B cell (primary cell): ENCODE measurements around the gene DNAJB1. TPM values are rescaled to one million over a fixed set of nuclear protein-coding genes. Genes with fewer than 3 reads are reported as not detected.

Source experiments
- ATAC-seq: fragments of 200-7000 bp; cut with Tn5 transposase; one replicate; pipeline ENCODE4 v1.10.0; 2021; ENCODE audit warnings: low read depth, mild to moderate bottlenecking, moderate number of reproducible peaks, moderate library complexity
- CTCF ChIA-PET: fragments of 350-600 bp; sonication (Branson Sonifier 250); formaldehyde crosslinking; loops from one replicate; lab custom pipeline; 2021; ENCODE audit warnings: antibody characterized with exemption, inconsistent platforms; lab: Charles Lee
- POLR2A ChIA-PET: fragments of 350-600 bp; sonication (Branson Sonifier 250); formaldehyde crosslinking; loops from one replicate; lab custom pipeline; 2021; ENCODE audit warnings: antibody characterized with exemption; lab: Charles Lee
- DNase-seq: peaks from one replicate; pipeline ENCODE4 v3.0.0; 2013
- H2AFZ ChIP-seq: 2 replicates; pipeline ENCODE4 v1.6.1; 2012; ENCODE audit warnings: mild to moderate bottlenecking, low read depth, low read length; ENCODE audit not compliant: insufficient read depth, poor library complexity, severe bottlenecking
- H3K27ac ChIP-seq, 2 donors: 1 replicate in 1 of 2; 2 replicates in 1 of 2; pipeline ENCODE4 v1.5.1; 2012 to 2013; ENCODE audit warnings: low read length in 2 of 2, mild to moderate bottlenecking in 2 of 2, moderate library complexity in 1 of 2
- H3K27me3 ChIP-seq, 4 experiments: fragments of 200-600 bp in 1 of 4; sonication (generic) in 1 of 4; replicated peaks in 1 of 4; 1 replicate in 2 of 4; 2 replicates in 2 of 4; pipeline versions ENCODE4 v1.6.1 to v1.7.0; 2013 to 2016; ENCODE audit warnings: low read length in 3 of 4, mild to moderate bottlenecking in 2 of 4, mixed read lengths in 1 of 4, moderate library complexity in 1 of 4; ENCODE audit not compliant: insufficient read depth in 4 of 4, control insufficient read depth in 3 of 4; ENCODE audit errors: control extremely low read depth in 1 of 4
- H3K36me3 ChIP-seq, 2 experiments: replicated peaks in 1 of 2; 1 replicate in 1 of 2; 2 replicates in 1 of 2; pipeline versions ENCODE4 v1.6.1 to v1.7.1; 2013; ENCODE audit warnings: low read length in 1 of 2; ENCODE audit not compliant: insufficient read depth in 2 of 2, control insufficient read depth in 1 of 2; ENCODE audit errors: control extremely low read depth in 1 of 2, extremely low read depth in 1 of 2
- H3K4me1 ChIP-seq, 2 donors: fragments of 200-600 bp in 1 of 2; sonication (generic) in 1 of 2; 1 replicate in 1 of 2; 2 replicates in 1 of 2; pipeline versions ENCODE4 v1.5.1 to v1.6.1; 2013 to 2017; ENCODE audit warnings: low read length in 2 of 2; ENCODE audit not compliant: control insufficient read depth in 2 of 2, insufficient read depth in 2 of 2
- H3K4me2 ChIP-seq: replicated peaks from 2 replicates; pipeline ENCODE3; 2012; ENCODE audit warnings: mild to moderate bottlenecking, low read depth, low read length; ENCODE audit not compliant: poor library complexity, severe bottlenecking
- H3K4me3 ChIP-seq, 5 experiments: fragments of 200-600 bp in 1 of 5; sonication (generic) in 1 of 5; 1 replicate in 3 of 5; 2 replicates in 2 of 5; pipeline versions ENCODE4 v1.5.1 to v1.7.0; 2011 to 2016; ENCODE audit warnings: low read length in 4 of 5, mild to moderate bottlenecking in 4 of 5, low read depth in 2 of 5, control low read depth in 1 of 5, moderate library complexity in 1 of 5; ENCODE audit not compliant: insufficient read depth in 1 of 5; ENCODE audit errors: control extremely low read depth in 1 of 5, extremely low read depth in 1 of 5
- H3K79me2 ChIP-seq: fragments of 200-600 bp; sonication (generic); one replicate; pipeline ENCODE4 v1.6.0; 2016; ENCODE audit warnings: low read length; ENCODE audit not compliant: control insufficient read depth, insufficient read depth
- H3K9ac ChIP-seq: fragments of 200-600 bp; sonication (generic); 2 replicates; pipeline ENCODE4 v1.6.1; 2017; ENCODE audit warnings: mild to moderate bottlenecking, low read length, moderate library complexity
- H3K9me3 ChIP-seq, 3 donors: one replicate each; pipeline versions ENCODE4 v1.6.1 to v1.7.1; 2013; ENCODE audit warnings: low read length in 2 of 3; ENCODE audit not compliant: control insufficient read depth in 2 of 3, insufficient read depth in 1 of 3; ENCODE audit errors: control extremely low read depth in 1 of 3
- H4K20me1 ChIP-seq: 2 replicates; pipeline ENCODE4 v1.6.0; 2012; ENCODE audit warnings: mild to moderate bottlenecking, low read length; ENCODE audit not compliant: insufficient read depth, control insufficient read depth, poor library complexity, severe bottlenecking
- H3K27ac Mint-ChIP-seq: one replicate; pipeline ENCODE4 v1.8.0; 2021; ENCODE audit warnings: mixed read lengths
- H3K27me3 Mint-ChIP-seq: one replicate; pipeline ENCODE4 v1.8.0; 2021; ENCODE audit warnings: mixed read lengths
- H3K4me1 Mint-ChIP-seq: one replicate; pipeline ENCODE4 v1.8.0; 2021; ENCODE audit warnings: mixed read lengths
- H3K4me3 Mint-ChIP-seq: one replicate; pipeline ENCODE4 v1.8.0; 2021; ENCODE audit warnings: mixed read lengths
- H3K9me3 Mint-ChIP-seq: one replicate; pipeline ENCODE4 v1.8.0; 2022; ENCODE audit warnings: mixed read lengths; ENCODE audit not compliant: insufficient read depth
- EZH2 ChIP-seq: IDR thresholded peaks from 2 replicates; pipeline ENCODE4 v1.6.1; 2012; ENCODE audit warnings: borderline replicate concordance, low read depth, mild to moderate bottlenecking, moderate library complexity, low read length; ENCODE audit not compliant: insufficient read depth, poor library complexity, severe bottlenecking
- WGBS: methylation state at CpG from one replicate; pipeline ENCODE4 v1.1.5; 2013; ENCODE audit warnings: missing lambda C conversion rate; ENCODE audit not compliant: insufficient coverage; 5-methylcytosine and 5-hydroxymethylcytosine counted together
- intact Hi-C: fragments of 100-400 bp; cut with micrococcal nuclease; formaldehyde crosslinking; loops from one replicate; pipeline ENCODE4 v1.10.0; 2022
- polyA plus RNA-seq: library from polyadenylated mRNA; depleted of rRNA; stranded (reverse); fragments of >200 nt; gene quantifications from 2 replicates; pipeline ENCODE4 v1.2.3, GENCODE V29; 2012
- total RNA-seq, 2 donors: library from RNA; stranded (reverse); fragments of 120-200 nt in 1 of 2; gene quantifications; 1 replicate in 1 of 2; 2 replicates in 1 of 2; pipeline versions ENCODE4 v1.2.3 to v1.2.4, GENCODE V29; 2013 to 2022
- TF ChIP-seq, protein P1 (sequence below): fragments of 200-600 bp; IDR thresholded peaks from one replicate; pipeline ENCODE4 v1.8.0; 2022; ENCODE audit warnings: antibody characterized with exemption, mild to moderate bottlenecking

The DNAJB1 gene
- total and polyA plus RNA-seq, 2 donors (not counting 1 experiment from before 2014, with no cell fraction given) = 72.8 to 194 TPM

DNA sequence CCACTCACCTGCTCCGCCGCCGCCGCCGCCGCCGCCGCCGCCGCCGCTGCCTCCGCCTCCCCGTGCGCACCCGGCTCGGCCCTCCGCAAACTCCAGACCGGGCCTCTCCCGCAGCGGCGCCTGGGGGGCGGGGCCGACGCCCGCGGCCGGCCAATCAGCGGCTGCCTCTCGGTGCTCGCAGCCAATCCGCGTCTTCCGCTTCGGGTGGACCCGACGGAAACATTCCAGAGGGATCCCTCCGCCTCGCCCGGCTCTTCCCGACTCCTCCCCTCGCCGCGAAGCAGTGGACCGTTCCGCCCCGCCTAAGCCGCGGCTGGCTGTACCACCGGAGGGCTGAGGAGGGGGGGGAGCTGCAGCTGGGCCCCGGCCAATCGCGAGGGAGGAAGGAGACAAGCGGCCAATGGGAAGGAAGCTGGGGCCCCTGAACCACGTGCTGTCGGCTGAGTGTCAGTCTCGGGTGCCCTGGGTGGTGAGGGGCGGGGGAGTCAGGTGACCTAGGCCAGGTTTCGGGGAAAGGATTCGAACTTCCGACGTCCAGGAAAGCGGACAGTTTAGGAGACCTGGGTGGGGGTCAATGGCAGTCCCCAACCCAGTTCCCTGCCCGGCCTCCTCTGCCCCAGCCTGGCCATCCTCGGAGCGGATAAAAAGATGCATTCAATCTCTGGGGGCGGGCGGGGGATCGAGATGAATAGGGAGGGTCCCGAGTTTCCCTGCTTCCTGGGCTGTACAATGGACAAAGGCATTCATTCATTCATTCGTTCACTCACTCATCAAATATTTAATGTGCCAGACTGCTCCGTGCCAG lies 22.0 kb downstream of the DNAJB1 start, which contains the start of gene GIPC1:
Gene GIPC1 (minus strand): TSS at position 99 of the 805 bp plus-strand sequence. CDS start 13,151 bp downstream, outside the sequence.
- POLR2A ChIA-PET = interaction anchor here (0.7 to 1.4 kb wide), 4 partner anchors 21 to 642 kb away, joined by 3 to 6 read pairs (median 4); partner anchors contain the start of genes DNAJB1 and IL27RA
- no peaks in the 10 kb centered on the region for H3K27me3 ChIP-seq
- no peaks in the 10 kb centered on the region for H3K79me2 ChIP-seq
- H4K20me1 ChIP-seq = no peaks in the 10 kb centered on the region
- H3K4me3 Mint-ChIP-seq = peak within 1 kb of the TSS; percentile 86
- TF ChIP-seq, protein P1, sequence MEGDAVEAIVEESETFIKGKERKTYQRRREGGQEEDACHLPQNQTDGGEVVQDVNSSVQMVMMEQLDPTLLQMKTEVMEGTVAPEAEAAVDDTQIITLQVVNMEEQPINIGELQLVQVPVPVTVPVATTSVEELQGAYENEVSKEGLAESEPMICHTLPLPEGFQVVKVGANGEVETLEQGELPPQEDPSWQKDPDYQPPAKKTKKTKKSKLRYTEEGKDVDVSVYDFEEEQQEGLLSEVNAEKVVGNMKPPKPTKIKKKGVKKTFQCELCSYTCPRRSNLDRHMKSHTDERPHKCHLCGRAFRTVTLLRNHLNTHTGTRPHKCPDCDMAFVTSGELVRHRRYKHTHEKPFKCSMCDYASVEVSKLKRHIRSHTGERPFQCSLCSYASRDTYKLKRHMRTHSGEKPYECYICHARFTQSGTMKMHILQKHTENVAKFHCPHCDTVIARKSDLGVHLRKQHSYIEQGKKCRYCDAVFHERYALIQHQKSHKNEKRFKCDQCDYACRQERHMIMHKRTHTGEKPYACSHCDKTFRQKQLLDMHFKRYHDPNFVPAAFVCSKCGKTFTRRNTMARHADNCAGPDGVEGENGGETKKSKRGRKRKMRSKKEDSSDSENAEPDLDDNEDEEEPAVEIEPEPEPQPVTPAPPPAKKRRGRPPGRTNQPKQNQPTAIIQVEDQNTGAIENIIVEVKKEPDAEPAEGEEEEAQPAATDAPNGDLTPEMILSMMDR = no peak
- TF ChIP-seq EZH2 = no peak
- H3K4me1 Mint-ChIP-seq = peaks cover 14% of the 10 kb centered on the region
- H3K27me3 Mint-ChIP-seq = no peaks in the 10 kb centered on the region
- WGBS = 8% methylated on average over 71 of the region's 71 CpGs
- H2AFZ ChIP-seq = peak within 1 kb of the TSS; percentile 81
- intact Hi-C loops = loop anchor here (1.0 kb wide), 1 partner anchor 22 kb away; the partner anchor contains the start of gene DNAJB1
- H3K4me3 ChIP-seq = peak within 1 kb of the TSS in 4 of 5 experiments; percentile 62 to 69 (median 62)
- CTCF ChIA-PET = interaction anchor here (0.6 to 2.4 kb wide), 5 partner anchors 9 to 1991 kb away, joined by 3 to 9 read pairs (median 4); no protein-coding TSS in a partner anchor
- peak within 1 kb of the TSS; percentile 78 for H3K27ac Mint-ChIP-seq
- H3K9me3 ChIP-seq = peaks cover 0 to 4% (median 0%) of the 10 kb centered on the region in 3 donors
- peak; percentile 89 for DNase-seq
- H3K27ac ChIP-seq = peak within 1 kb of the TSS in 1 of 2 donors; percentile 24
- H3K4me1 ChIP-seq = peaks cover 6 to 16% of the 10 kb centered on the region in 2 donors
- H3K36me3 ChIP-seq = no peaks in the 10 kb centered on the region
- peak within 1 kb of the TSS; percentile 70 for H3K9ac ChIP-seq
- ATAC-seq = peak; percentile 90
- H3K9me3 Mint-ChIP-seq = no peaks in the 10 kb centered on the region
- peak within 1 kb of the TSS; percentile 90 for H3K4me2 ChIP-seq
